Measurements from ENCODE around the gene KRT7. TPM values are rescaled to one million over a fixed set of nuclear protein-coding genes. Genes with fewer than 3 reads are reported as not detected.
"Not testable (repeated sequence)": the region's sequence is repeated elsewhere in the genome, so short reads cannot be mapped to it uniquely, and the experiment has no call there.

KRT7 gene
- total RNA-seq, 1 donor from 2014 or later, result 288 TPM

- DNase-seq (ENCODE audit: low read depth, low spot score), result no peak
Measured at GRCh38 chr12:52278575-52279421, 45.8 kb downstream of the KRT7 start.

DNA sequence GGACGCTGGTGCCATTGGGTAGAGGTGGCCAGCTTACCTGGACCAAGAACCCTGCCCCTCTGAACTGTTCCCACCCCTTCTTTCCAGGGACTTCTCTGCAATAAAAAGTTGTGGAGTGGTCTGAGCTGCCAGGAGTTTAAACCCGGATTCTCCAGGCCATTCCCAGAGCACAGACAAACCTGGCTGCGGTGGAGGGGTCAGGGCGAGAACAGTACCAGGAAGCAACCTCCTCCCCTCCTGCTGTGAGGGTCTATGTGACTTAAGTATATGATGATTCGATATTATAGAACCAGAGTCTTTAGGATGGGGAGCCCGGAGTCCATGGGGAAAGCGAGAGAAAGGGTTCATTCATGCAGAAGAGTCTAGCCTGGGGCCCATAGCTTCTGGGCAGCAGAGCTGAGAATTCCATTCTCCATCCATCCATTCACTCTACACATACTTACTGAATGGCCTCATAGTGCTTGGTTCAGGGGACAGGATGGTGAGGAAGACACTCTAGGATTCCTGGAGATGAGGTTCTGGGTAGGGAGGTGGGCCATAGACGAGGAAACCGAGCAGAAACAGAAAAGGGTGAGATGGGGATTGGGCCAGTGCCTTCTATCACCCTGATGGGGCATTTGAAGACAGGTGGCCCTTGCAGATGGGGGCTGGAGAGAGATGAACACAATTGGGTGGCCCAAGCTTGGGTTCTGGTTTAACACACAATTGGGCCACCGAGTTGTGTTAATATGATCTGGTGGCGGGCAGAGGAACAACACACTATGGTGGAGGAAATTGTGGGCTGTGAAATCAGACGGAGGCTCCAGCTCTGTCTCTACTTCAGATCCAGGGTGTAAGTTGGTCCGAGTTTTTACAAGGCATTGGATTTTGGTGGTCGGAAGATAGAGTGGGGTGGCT is 46.6 kb downstream of the KRT7 start:
- DNase-seq (ENCODE audit: low read depth, low spot score), result no peak

DNA sequence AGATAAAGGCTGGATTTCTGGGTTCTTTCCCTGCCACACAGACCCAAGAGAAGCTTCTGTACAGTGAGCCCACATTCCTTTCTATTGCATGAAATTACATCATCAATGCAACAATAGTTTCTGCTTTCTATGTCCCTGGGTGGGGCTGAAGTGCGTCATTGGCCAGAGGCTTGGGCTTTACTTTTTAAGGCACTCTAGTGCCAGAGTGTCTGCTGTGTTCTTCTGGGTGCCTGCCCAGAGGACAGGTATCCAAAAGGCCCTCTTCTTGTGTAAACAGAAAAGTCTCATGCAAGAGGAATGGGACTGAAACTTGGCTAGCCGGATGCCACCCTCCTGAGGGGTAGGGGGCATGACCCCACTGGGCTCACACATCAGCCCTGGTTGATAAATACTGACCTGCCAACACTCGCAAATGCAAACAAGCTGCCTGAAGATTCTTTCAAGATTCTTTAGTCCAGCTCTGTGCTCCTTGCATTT is 47.3 kb downstream of the KRT7 start:
- DNase-seq (ENCODE audit: low read depth, low spot score), result no peak

GRCh38 chr12:52280796-52281560 is 47.9 kb downstream of the KRT7 start:
- DNase-seq (ENCODE audit: low read depth, low spot score), result no peak

DNA sequence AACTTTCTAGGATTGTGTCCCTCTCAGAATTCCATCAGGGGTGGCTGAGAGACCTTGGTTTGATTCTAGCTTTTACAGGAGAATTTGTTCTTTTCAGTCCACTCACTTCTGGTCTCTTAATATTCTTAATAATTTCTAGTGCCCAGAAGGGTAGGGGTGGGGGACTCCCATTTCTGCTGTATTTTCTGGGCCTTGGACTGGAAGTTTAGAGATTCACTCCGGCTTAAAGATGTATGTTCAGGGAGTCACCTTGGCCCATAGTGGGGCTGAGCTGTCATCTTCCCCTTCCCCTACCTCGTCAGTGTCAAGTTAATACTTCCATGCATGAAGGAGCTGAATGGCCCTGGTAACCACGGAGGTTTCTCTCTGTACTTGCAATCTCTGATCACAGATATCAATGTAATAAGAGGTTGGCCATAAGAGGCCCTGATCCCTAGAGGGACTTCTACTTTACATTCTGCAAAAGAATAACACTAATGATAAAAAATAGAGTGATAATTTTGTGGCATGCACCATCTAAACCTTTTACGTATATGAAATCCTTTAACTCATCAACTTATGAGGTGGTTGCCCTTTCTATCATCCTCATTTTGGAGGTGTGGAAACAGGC is 51.6 kb downstream of the KRT7 start:
- DNase-seq (ENCODE audit: low read depth, low spot score), result no peak

DNA sequence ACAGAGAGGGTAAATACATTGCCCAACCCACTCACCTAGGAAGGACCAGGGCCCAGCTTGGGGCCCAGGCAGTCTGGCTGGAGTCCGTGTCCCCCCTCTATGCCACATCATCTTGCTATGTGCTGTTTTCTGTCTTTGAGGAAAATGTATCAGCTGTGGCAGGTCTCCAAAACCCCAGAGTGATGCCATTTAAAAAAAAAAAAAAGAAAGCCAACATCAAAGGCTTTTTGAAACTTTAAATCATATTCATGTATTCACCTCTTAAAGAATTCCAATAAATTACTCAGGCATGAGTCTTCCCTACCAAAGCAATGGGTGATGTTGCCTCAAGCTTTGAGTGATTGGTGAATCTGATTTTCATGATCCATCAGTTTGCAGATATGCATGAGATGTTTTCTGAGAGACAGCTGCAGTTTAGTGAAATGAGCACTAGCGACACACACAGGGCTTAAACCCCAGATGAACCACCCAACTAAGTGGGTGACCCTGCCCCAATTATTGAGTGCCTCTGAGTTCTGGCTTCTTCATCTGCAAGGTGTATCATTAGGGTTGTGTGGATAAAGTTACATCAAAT is 52.2 kb downstream of the KRT7 start:
- DNase-seq (ENCODE audit: low read depth, low spot score), result no peak

- no peak for DNase-seq (ENCODE audit: low read depth, low spot score)
Measured at GRCh38 chr12:52285851-52286530, 52.9 kb downstream of the KRT7 start.

- not testable (repeated sequence) for DNase-seq (ENCODE audit: low read depth, low spot score)
Measured at GRCh38 chr12:52286857-52287785, 54.1 kb downstream of the KRT7 start.

DNA sequence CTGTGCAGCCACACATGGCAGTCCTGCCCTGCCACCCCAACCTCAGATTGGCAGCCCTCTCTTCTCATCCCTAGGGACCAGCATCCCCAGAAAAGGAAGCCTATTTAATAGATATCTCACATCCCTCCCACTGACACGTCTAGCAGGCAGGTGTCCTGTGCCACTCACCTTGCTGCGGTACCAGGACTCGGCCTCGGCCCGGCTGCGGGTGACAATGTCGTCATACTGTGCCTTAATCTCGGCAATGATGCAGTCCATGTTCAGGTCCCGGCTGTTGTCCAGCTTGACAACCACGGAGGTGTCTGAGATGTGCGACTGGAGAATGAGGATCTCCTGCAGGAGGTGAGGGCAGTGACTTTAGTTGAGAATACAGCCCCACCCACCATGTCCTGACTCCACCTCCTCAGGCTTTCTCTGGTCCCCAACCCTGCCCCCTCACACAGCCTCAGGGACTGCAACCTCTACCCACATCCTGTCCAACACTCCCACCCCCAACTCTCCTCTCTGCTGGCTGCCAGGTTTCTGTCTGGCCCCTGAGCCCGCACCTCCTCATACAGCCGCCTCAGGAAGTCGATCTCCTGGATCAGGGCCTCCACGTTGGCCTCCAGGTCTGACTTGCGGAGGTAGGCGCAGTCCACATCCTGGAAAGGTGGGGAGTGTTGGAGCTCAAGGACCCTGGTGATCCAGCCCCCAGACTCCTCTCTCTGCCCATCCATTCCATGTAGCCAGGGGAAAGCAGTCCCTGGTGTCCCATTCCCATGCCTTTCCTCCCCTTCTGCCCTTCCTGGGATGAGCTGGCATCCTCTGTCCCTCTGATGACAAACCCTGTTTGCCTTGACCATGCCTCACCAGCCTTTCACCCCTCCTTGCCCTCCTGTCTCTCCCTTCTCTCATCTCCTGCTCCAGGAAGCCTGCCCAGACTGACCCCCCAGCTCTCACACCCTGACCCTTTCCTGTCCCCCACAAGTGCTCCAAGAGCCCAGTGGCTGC is 55.1 kb downstream of the KRT7 start:
- DNase-seq (ENCODE audit: low read depth, low spot score), result not testable (repeated sequence)

DNA sequence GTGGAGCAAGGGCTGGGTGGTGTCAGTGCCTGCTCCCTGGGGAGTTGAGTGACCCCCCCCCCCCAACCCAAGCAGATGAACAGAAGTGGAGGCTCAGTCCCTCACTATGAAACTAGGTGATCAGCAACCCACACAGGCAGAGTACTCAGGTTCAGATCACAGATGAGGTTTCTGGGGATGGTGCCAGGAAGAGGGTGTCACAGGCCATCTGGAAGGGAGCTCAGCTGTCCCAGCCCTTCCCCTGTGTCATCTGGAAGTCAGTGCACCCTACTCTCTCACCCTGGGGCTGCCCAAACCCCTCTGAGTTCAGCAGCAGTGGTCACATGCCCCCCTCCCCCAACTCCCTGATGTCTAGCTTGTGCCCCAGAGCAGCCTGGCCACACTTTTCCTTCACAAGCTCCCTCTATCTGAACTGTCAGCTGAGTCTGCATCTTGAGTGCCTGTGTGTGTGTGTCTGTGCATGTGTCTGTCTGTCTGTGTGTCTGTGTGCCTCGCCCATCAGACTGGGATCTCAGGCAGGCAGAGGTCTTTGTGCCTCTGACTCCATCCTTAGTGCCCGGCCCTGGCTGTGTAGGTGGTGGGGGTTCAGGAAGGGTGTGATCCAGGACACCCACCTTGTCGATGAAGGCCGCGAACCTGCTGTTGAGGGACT is 57.6 kb downstream of the KRT7 start:
- DNase-seq (ENCODE audit: low read depth, low spot score), result not testable (repeated sequence)

DNA sequence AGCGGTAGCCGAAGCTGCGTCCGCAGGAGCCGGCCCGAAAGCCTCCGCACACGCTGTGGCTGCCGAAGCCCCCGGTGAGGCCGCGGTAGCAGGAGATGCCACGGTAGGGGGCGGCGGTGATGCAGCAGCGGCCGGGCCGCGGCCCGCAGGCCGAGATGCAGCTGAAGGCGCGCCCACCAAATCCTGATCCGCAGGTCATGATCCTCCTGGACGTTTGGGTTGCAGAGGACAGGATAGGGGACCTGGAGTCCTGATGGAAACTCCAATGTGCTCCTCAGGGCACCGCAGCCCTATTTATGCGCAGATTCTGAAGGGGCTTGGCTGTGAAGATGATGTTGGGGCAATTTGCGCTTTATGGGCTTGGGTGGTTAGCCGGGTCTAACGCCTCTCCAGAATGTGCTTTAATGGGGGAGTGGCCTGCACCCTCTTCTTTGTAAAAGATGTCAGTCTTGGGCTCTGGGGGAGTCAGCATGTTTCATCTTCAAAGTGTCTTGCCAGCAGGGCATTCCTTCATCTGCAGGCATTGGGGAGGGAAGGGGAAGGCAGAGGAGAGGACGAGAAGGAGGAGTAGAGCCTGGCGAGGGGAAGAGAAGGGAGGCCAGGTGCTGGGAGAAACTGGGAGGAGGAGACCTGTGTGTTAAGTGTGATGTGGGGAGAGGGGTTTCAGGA is 58.4 kb downstream of the KRT7 start, which contains the start of gene KRT81:
TSS of gene KRT81 (minus strand) at position 268 of the 669 bp plus-strand sequence. CDS start at position 199, 69 bp downstream.
- DNase-seq (ENCODE audit: low read depth, low spot score), result no peak

- no peak for DNase-seq (ENCODE audit: low read depth, low spot score)
Measured at GRCh38 chr12:52293926-52294325, 60.9 kb downstream of the KRT7 start.

DNA sequence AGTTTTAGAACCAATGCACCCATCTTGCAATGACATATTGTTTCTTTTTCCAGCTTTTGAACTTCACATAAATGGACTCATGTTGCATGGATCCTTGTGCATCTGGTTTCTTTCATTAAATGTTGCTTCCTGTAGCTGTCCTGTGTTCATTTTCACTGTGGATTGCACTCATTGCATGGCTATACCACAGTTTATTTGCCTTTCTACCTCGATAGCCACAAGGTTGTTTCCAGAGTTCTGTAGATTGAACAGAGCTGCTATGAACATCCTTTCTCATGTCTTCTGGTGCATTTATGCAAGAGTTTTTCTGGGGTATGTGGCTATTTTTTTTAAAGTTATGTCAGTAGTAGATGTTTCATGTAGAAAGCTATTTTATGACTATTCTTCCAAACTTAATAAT is 61.8 kb downstream of the KRT7 start:
- DNase-seq (ENCODE audit: low read depth, low spot score), result no peak

DNA sequence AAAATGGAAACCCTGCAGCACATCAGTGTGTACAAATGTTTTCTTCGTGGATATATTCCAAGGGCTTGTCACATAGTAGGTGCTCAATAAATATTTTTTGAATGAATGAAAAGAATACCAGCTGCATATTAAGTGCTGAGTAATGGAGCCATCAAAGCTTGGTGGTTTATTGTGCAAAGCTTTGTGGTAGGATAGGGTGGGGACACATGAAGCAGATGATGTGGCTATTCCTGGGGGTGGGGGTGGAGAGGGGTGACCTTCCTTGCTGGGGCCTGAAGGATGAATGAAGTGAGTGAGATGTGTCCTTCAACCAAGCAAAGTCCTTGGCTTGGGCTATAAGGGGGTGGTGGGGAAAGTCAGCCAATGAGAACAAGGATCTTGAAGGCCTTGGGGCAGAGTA is 62.6 kb downstream of the KRT7 start:
- DNase-seq (ENCODE audit: low read depth, low spot score), result no peak

GRCh38 chr12:52296572-52297215 is 63.7 kb downstream of the KRT7 start:
- DNase-seq (ENCODE audit: low read depth, low spot score), result no peak
